ENCODE measurements around the gene CDRT15.

DNA sequence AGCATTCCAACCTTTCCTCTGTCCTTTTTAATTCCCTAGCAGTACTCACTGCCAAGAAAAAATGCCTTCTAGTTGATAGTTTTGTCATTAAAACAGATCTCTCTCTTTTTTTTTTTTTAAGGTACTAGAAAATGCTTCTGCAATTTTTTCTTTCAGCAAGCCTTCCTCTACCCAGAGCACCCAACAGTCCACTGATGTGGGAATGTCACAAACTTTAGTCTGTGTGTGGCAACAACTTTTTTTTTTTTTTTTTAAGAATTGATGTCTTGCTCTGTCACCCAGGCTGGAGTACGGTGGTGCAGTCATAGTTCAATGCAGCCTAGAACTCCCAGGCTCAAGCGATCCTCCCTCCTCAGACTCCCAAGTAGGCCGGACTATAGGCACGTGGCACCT is 34.7 kb downstream of the CDRT15 start:
- no peak for TF ChIP-seq POLR2A (IDR thresholded peaks at IDR 0.05; ENCODE audit: low read length)
- TF ChIP-seq GATA1 (IDR thresholded peaks at IDR 0.05; ENCODE audit: low read depth, low read length) = no peak
